ENCODE results near the gene ACP2.
"Not testable (repeated sequence)": the region's sequence is repeated elsewhere in the genome, so short reads cannot be mapped to it uniquely, and the experiment has no call there.

ACP2 gene

DNA sequence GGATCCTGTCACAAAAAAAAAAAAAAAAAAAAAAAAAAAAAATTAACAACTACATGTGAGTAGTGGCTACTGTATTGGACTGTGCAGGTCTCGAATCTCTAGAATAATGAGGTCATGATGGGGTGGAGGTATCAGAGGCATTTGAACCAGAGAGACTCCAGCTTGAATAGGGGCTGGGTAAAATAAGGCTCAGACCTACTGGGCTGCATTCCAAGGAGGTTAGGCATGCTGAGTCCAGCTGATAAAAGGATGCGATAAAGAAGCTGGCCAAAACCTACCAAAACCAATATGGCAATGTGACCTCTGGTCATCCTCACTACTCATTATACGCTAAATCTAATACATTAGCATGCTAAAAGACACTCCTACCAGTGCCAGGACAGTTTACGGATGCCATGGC, 56.5 kb downstream of the ACP2 start:
- DNase-seq: no peak
- H4K20me1 ChIP-seq (ENCODE audit: insufficient read depth, low read length): no peaks in the 10 kb centered on the region
- no peaks in the 10 kb centered on the region for H3K4me1 ChIP-seq (ENCODE audit: low read length)
- no peak overlapping the region for H3K4me2 ChIP-seq (ENCODE audit: low read depth, low read length)
- no peaks in the 10 kb centered on the region for H3K9me2 ChIP-seq (replicated peaks; ENCODE audit: insufficient read depth, low read length)
- peaks cover 8% of the 10 kb centered on the region; the same call in 1 of the 2 replicates for H3F3A ChIP-seq (ENCODE audit: insufficient read depth, low read length)
- no peaks in the 10 kb centered on the region for H3K9me3 ChIP-seq (replicated peaks; ENCODE audit: insufficient read depth, low read length)
- no peaks in the 10 kb centered on the region for H3K79me2 ChIP-seq (ENCODE audit: low read length)
- no peak overlapping the region for H2AFZ ChIP-seq (ENCODE audit: low read length)
- no peaks in the 10 kb centered on the region for H3K36me3 ChIP-seq (replicated peaks; ENCODE audit: insufficient read depth, low read length)
- peaks cover 30% of the 10 kb centered on the region for H3K27me3 ChIP-seq (replicated peaks; ENCODE audit: insufficient read depth, low read length)
- no peak overlapping the region for H3K27ac ChIP-seq (ENCODE audit: low read length)
- TF ChIP-seq, protein P1, sequence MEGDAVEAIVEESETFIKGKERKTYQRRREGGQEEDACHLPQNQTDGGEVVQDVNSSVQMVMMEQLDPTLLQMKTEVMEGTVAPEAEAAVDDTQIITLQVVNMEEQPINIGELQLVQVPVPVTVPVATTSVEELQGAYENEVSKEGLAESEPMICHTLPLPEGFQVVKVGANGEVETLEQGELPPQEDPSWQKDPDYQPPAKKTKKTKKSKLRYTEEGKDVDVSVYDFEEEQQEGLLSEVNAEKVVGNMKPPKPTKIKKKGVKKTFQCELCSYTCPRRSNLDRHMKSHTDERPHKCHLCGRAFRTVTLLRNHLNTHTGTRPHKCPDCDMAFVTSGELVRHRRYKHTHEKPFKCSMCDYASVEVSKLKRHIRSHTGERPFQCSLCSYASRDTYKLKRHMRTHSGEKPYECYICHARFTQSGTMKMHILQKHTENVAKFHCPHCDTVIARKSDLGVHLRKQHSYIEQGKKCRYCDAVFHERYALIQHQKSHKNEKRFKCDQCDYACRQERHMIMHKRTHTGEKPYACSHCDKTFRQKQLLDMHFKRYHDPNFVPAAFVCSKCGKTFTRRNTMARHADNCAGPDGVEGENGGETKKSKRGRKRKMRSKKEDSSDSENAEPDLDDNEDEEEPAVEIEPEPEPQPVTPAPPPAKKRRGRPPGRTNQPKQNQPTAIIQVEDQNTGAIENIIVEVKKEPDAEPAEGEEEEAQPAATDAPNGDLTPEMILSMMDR (IDR thresholded peaks at IDR 0.05; ENCODE audit: low read length): no peak
- TF ChIP-seq EZH2 (optimal IDR thresholded peaks at IDR 0.05; ENCODE audit: low read depth, low read length) (no peak), EZH2phosphoT487 (IDR thresholded peaks at IDR 0.05; ENCODE audit: low read length) (no peak)
- no peak overlapping the region for H3K9ac ChIP-seq (ENCODE audit: low read length)
- H3K4me3 ChIP-seq (ENCODE audit: low read length): no peak overlapping the region

DNA sequence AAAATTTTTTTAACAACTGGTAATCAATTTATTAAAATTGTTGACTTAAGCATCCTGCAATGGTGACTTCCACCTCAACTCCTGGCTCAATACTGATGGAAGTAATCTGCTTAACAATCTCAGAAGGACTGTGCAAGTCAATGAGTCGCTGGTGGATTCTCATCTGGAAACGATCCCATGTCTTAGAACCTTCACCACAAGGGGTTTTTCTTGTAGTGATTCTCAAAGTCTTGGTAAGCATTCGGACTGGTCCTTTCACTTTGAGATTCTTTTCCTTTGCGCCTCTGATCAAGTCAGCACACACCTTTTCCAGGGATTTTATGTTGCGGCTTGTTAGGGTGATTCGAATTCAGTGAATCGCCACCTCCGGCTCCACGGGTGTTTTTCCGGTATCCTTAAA, 57.5 kb downstream of the ACP2 start:
- not testable (repeated sequence) for H3K4me1 ChIP-seq (ENCODE audit: low read length); H3K27ac ChIP-seq (ENCODE audit: low read length); H3K79me2 ChIP-seq (ENCODE audit: low read length); DNase-seq; H2AFZ ChIP-seq (ENCODE audit: low read length); H3K9me2 ChIP-seq (replicated peaks; ENCODE audit: insufficient read depth, low read length); H3K4me3 ChIP-seq (ENCODE audit: low read length); H3K9me3 ChIP-seq (replicated peaks; ENCODE audit: insufficient read depth, low read length); H3K36me3 ChIP-seq (replicated peaks; ENCODE audit: insufficient read depth, low read length); H4K20me1 ChIP-seq (ENCODE audit: insufficient read depth, low read length); H3K9ac ChIP-seq (ENCODE audit: low read length); H3K4me2 ChIP-seq (ENCODE audit: low read depth, low read length)
- Histone ChIP-seq H3F3A (ENCODE audit: insufficient read depth, low read length) (peaks cover 15% of the 10 kb centered on the region), H3K27me3 (replicated peaks; ENCODE audit: insufficient read depth, low read length) (peaks cover 33% of the 10 kb centered on the region)
